Measurements from ENCODE around the gene GNB3.
"Not testable (repeated sequence)": the region's sequence is repeated elsewhere in the genome, so short reads cannot be mapped to it uniquely, and the experiment has no call there.

Gene GNB3

GRCh38 chr12:6873094-6874014 is 32.6 kb downstream of the GNB3 start, which contains the start of gene SPSB2:
Gene SPSB2, minus strand, starts transcription at chr12:6873303. Its CDS starts 402 bp downstream, at chr12:6872901.
- peak; percentile 83 for DNase-seq (ENCODE audit: low read depth)
- H3K4me3 ChIP-seq (ENCODE audit: low read depth, low read length), result peak within 1 kb of the TSS; percentile 64
- in situ Hi-C loops (cut with HindIII; ENCODE audit: low sequenced_read_pairs), result no loop called here
- TF ChIP-seq CTCF (IDR thresholded peaks at IDR 0.05; ENCODE audit: low read depth, low read length, missing control alignments), result no peak

DNA sequence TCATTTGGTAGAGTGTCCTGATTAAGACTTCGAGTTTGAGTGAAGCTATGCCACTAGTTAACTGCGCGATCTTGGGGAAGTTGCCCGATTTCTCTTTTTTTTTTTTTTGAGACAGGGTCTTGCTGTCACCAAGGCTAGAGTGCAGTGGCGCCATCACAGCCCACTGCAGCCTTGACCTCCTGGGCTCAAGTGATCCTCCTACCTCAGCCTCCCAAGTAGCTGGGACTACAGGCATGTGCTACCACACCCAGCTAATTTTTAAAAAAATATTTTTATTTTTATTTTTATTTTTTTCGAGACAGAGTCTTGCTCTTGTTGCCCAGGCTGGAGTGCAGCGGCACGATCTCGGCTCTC is 33.3 kb downstream of the GNB3 start:
- in situ Hi-C loops (cut with HindIII; ENCODE audit: low sequenced_read_pairs), result not testable (repeated sequence)

DNA sequence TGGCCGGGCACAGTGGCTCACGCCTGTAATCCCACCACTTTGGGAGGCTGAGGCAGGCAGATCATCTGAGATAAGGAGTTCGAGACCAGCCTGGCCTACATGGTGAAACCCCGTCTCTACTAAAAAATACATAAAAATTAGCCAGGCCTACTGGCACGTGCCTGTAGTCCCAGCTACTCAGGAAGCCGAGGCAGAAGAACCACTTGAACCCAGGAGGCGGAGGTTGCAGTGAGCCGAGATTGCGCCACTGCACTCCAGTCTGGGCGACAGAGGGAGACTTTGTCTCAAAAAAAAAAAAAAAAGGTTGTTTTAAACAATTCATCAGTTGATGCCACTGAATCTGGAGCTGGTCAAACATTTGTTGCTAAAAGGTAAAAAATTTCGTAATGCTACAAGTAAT is 39.1 kb downstream of the GNB3 start:
- DNase-seq (ENCODE audit: low read depth); in situ Hi-C loops (cut with HindIII; ENCODE audit: low sequenced_read_pairs); H3K4me3 ChIP-seq (ENCODE audit: low read depth, low read length): not testable (repeated sequence)

More for the DNA sequence above, 33.3 kb downstream of the GNB3 start:
- H3K4me3 ChIP-seq (ENCODE audit: low read depth, low read length), result peak overlapping the region; percentile 64
- DNase-seq (ENCODE audit: low read depth), result not testable (repeated sequence)

- DNase-seq (ENCODE audit: low read depth), result no peak
- in situ Hi-C loops (cut with HindIII; ENCODE audit: low sequenced_read_pairs), result no loop called here
- TF ChIP-seq CTCF (IDR thresholded peaks at IDR 0.05; ENCODE audit: low read depth, low read length, missing control alignments), result no peak
- H3K4me3 ChIP-seq (ENCODE audit: low read depth, low read length), result no peak overlapping the region
These were observed 42.5 kb downstream of the GNB3 start for GRCh38 chr12:6883252-6883651.

DNA sequence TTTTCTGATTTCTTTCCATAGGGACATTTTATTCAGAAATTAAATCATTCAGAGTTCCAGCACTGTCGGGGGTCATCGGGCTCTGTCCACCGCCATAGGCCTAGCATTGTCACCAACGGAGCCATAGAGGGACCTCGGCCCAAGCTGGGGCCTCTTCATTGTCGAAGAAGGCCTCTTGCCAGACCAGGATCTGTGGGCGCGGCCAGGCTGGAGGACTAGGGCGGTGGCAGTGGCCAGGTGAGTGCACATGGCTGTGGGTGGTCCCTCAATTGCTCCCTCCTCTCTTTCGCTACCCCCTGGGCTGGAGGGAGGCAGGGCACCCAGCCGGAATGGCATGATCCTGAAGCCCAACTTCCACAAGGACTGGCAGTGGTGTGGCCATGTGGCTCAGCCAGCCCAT is 43.0 kb downstream of the GNB3 start:
- TF ChIP-seq CTCF (IDR thresholded peaks at IDR 0.05; ENCODE audit: low read depth, low read length, missing control alignments), result no peak
- no peak overlapping the region for H3K4me3 ChIP-seq (ENCODE audit: low read depth, low read length)
- DNase-seq (ENCODE audit: low read depth), result no peak
- in situ Hi-C loops (cut with HindIII; ENCODE audit: low sequenced_read_pairs), result no loop called here

DNA sequence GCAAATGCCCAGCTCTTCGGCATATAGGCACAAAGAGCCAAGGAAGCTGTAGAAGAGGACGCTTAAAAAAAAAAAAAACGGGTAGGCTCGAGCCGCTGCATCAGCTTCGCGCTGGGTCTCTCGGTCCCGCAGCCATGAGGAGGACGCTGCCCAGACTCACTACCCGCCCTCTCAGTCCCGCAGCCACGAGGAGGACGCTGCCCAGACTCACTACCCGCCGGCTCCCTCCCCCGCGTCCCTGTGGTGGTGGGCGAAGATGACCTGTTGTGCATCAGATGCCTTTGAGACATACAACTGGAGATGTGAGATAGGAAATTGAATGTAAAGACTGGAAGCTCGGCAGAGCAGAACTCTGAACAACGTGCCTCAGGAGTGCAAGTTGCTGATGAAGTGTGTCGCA is 43.8 kb downstream of the GNB3 start:
- TF ChIP-seq CTCF (IDR thresholded peaks at IDR 0.05; ENCODE audit: low read depth, low read length, missing control alignments), result no peak
- H3K4me3 ChIP-seq (ENCODE audit: low read depth, low read length), result no peak overlapping the region
- DNase-seq (ENCODE audit: low read depth), result no peak
- in situ Hi-C loops (cut with HindIII; ENCODE audit: low sequenced_read_pairs), result no loop called here

GRCh38 chr12:6886206-6886999 is 45.7 kb downstream of the GNB3 start:
- H3K4me3 ChIP-seq (ENCODE audit: low read depth, low read length); in situ Hi-C loops (cut with HindIII; ENCODE audit: low sequenced_read_pairs); DNase-seq (ENCODE audit: low read depth): not testable (repeated sequence)

GRCh38 chr12:6887460-6887859 is 46.7 kb downstream of the GNB3 start:
- in situ Hi-C loops (cut with HindIII; ENCODE audit: low sequenced_read_pairs), result no loop called here

More at GRCh38 chr12:6887460-6887859, 46.7 kb downstream of the GNB3 start:
- no peak overlapping the region for H3K4me3 ChIP-seq (ENCODE audit: low read depth, low read length)
- DNase-seq (ENCODE audit: low read depth), result no peak
- TF ChIP-seq CTCF (IDR thresholded peaks at IDR 0.05; ENCODE audit: low read depth, low read length, missing control alignments), result no peak
